Measurements from ENCODE around the gene CR1L. TPM values are rescaled to one million over a fixed set of nuclear protein-coding genes. Genes with fewer than 3 reads are reported as not detected.

Gene CR1L
- total and polyA plus RNA-seq, 2 of the 8 experiments (the other 6 are each of a cell fraction or from before 2014, with no cell fraction given), result 0.39 TPM; not detected in 1

- Histone ChIP-seq H3K79me1 (ENCODE audit: low read depth, low read length) (no peaks in the 10 kb centered on the region), H3K23me2 (ENCODE audit: low read depth, low read length) (no peaks in the 10 kb centered on the region; the same call in 1 of the 2 replicates), H4K20me1 (replicated peaks in 1 of 2; ENCODE audit: control insufficient read depth in 1 of 2, insufficient read depth in 2 of 2, low read length in 2 of 2) (no peaks in the 10 kb centered on the region), H2BK120ac (replicated peaks; ENCODE audit: low read depth, low read length) (no peak overlapping the region), H2AFZ (ENCODE audit: low read length) (peak overlapping the region; percentile 89), H3K14ac (ENCODE audit: insufficient read length) (no peak overlapping the region), H3K27ac (ENCODE audit: low read depth, low read length) (no peak overlapping the region), H4K8ac (ENCODE audit: extremely low read depth, insufficient read depth, low read length) (no peak overlapping the region; the same call in 1 of the 2 replicates), H4K5ac (ENCODE audit: insufficient read length, low read depth, low read length) (no peak overlapping the region), H3K79me2 (ENCODE audit: control insufficient read depth in 1 of 2, insufficient read depth in 2 of 2, low read length in 2 of 2) (no peaks in the 10 kb centered on the region), H2BK20ac (ENCODE audit: low read length) (no peak overlapping the region), H2BK5ac (ENCODE audit: low read depth, low read length) (no peak overlapping the region), H3K4me1 (replicated peaks in 1 of 4; ENCODE audit: control insufficient read depth in 3 of 4, insufficient read depth in 4 of 4, low read length in 3 of 4) (no peaks in the 10 kb centered on the region; a peak in 1 of 7 replicates), H3K23ac (ENCODE audit: insufficient read length) (no peak overlapping the region), H3K9ac (replicated peaks in 1 of 4; ENCODE audit: extremely low read depth in 1 of 4, low read depth in 3 of 4, low read length in 3 of 4) (no peak overlapping the region), H3K4ac (replicated peaks; ENCODE audit: insufficient read length, low read depth, low read length) (no peak overlapping the region), H3K18ac (ENCODE audit: extremely low read depth, low read length) (no peak overlapping the region), H3K36me3 (ENCODE audit: control insufficient read depth in 2 of 4, insufficient read depth in 4 of 4, low read length in 3 of 4) (no peaks in the 10 kb centered on the region), H2BK12ac (ENCODE audit: low read depth, low read length) (no peak overlapping the region), H3K27me3 (replicated peaks in 1 of 4; ENCODE audit: control insufficient read depth in 3 of 4, extremely low read depth in 1 of 4, insufficient read depth in 3 of 4, low read length in 3 of 4) (no peaks in the 10 kb centered on the region), H3K56ac (replicated peaks; ENCODE audit: insufficient read length, low read depth, low read length) (no peak overlapping the region), H3K4me3 (ENCODE audit: extremely low read depth in 1 of 4, insufficient read depth in 2 of 4, low read depth in 3 of 4, low read length in 4 of 4) (no peak overlapping the region), H3K9me3 (ENCODE audit: insufficient read depth in 2 of 2, low read depth in 1 of 2, low read length in 1 of 2) (no peaks in the 10 kb centered on the region), H3K4me2 (ENCODE audit: insufficient read depth in 1 of 2, low read depth in 2 of 2, low read length in 2 of 2) (no peak overlapping the region), H2AK5ac (ENCODE audit: low read depth, low read length) (no peak overlapping the region), H4K91ac (replicated peaks; ENCODE audit: insufficient read length, low read length) (no peak overlapping the region), H2BK15ac (ENCODE audit: low read length) (no peak overlapping the region; the same call in 1 of the 2 replicates)
- WGBS, 2 experiments (ENCODE audit: extremely low coverage in 1 of 2, insufficient coverage in 1 of 2, insufficient read length in 1 of 2, insufficient replicate concordance in 2 of 2, low coverage in 1 of 2, low lambda C conversion rate in 2 of 2, missing lambda C conversion rate in 1 of 2), result 69% methylated on average over 11 of the region's 11 CpGs; no CpG with 5 or more reads in 1 of the 2 experiments
- ChIA-PET POLR2A (ENCODE audit: partially characterized antibody) (no interaction called here), CTCF (ENCODE audit: partially characterized antibody) (interaction anchor here (1.0 to 10.6 kb wide), 4 partner anchors 7 to 117 kb away, joined by 3 to 77 read pairs (median 8); partner anchors contain the start of gene CR1)
- FAIRE-seq (no peak), DNase-seq (ENCODE audit: low read depth in 1 of 2, low spot score in 2 of 2) (no peak)
- 0 out of 2 replicates have a peak, but pooled peaks have one; percentile 22 for TF ChIP-seq MAX (IDR thresholded peaks at IDR 0.05)
Measured at GRCh38 chr1:207612762-207613161, 32.2 kb upstream of the CR1L start.
